GM21723 (cell line): ENCODE data around the gene EPHB2.

Experiments
- ATAC-seq: cut with Tn5 transposase; IDR thresholded peaks from one replicate; pipeline ENCODE4 v1.9.1; 2021; ENCODE audit warnings: mild to moderate bottlenecking, moderate library complexity; ENCODE audit not compliant: unreplicated experiment

The EPHB2 gene

DNA sequence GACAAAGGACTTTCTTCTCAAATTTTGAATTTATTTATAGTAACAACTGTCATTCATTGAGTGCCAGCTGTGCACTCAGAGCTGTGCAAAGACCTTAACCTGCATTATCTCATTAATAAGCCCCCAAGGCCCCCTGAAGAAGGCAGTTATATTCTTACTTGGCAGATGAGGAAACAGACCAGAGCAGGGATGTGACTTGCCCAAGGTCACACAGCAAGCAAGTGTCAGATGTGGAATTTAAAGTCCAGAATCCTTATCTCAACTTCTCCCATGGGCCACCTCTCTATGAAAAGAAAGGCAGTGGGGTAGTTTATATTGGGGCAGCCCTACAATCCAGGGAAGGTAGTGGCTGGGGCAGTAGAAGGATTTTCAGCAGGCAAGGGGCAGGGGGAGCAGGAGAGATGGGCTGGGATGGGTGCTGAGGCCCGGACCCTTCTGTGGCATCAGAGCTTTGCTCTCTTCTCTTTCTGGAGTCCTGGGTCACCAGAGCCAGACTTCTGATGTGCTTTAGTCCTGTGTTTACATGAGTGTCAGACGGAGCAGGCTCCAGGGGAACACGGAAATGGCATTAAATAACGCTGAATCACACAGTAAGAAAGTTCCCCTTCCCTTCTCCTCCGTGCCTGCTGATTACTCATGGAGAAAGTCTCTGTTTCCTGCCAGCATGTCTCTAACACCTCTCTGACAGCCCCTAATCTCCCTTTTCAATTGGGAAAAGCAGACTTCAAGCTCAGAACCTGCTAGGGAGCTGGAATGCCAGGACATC, 39.5 kb downstream of the EPHB2 start:
- no peak for ATAC-seq

DNA sequence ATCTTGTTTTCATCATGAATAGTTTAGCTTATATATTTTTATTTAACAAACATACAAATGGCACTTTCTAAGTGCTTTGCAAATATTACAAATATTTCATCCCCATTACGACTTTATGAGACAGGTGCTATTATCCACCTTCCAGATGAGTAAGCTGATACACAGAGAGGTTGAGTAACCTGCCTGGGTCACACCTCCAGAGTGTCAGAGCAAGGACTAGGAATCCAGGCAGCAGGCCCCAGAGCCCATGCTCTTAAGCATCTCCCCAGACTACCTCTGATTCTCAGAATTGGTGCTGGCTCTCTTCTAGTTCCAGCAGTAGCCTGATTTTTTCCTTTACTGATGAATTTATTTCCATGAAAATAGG, 40.0 kb downstream of the EPHB2 start:
- ATAC-seq, result no peak

DNA sequence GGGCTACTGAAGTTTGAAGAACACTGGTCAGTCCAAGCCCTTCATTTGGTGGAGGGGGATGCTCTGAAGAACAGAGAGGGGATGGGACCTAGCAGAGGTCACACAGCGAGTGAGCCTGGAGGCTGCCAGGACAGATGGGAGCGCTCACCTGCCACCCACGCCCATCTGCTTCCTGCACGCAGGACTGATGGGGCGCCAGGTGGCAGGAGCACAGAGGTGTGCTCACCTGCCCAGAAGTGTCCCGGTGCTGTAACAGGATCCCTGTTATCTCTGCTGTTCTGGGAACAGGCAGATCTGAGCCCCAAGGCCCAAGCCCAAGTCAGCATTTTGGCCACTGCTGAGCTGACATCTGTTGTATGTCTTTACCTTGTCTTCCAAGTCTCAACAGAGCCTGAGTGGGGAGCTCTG, 40.5 kb downstream of the EPHB2 start:
- ATAC-seq, result no peak

DNA sequence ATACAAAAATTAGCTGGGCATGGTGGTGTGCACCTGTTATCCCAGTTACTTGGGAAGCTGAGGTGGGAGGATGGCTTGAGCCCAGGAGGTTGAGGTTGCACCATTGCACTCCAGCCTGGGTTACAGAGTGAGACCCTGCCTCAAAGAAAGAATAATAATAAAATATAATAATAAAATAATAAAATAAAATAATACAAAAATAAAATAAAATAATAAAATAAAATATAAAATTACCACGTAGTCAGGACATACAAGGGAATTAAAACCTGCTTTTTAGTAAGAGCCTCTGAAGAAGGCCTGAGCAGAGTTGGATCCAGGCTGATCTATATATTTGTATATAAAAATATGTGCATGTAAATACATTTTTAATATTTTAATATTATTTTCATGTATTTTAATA, 41.7 kb downstream of the EPHB2 start:
- no peak for ATAC-seq

DNA sequence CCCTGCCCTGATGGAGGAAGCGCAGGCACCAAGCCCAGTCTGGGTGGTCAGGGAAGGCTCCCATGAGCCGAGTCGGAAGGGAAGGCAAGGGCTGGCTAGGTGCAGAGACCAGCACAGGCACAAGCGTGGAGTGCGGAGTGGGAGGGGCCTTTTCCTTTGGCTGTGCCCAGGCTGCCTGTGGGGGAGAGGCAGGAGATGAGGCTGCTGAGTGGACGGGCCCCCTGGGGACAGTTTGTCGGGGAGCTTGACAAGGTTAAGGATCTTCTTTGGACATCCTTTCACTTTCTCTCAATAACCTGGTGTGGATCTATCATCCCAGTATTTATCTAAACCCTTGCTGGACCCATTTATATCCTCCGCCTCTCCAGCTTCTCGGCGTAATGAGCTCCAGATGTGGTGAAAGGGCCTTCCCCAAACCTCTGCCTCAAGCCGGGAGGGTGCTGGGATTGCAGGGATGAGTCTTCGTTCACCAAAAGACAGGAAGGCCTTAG, 42.9 kb downstream of the EPHB2 start:
- no peak for ATAC-seq

DNA sequence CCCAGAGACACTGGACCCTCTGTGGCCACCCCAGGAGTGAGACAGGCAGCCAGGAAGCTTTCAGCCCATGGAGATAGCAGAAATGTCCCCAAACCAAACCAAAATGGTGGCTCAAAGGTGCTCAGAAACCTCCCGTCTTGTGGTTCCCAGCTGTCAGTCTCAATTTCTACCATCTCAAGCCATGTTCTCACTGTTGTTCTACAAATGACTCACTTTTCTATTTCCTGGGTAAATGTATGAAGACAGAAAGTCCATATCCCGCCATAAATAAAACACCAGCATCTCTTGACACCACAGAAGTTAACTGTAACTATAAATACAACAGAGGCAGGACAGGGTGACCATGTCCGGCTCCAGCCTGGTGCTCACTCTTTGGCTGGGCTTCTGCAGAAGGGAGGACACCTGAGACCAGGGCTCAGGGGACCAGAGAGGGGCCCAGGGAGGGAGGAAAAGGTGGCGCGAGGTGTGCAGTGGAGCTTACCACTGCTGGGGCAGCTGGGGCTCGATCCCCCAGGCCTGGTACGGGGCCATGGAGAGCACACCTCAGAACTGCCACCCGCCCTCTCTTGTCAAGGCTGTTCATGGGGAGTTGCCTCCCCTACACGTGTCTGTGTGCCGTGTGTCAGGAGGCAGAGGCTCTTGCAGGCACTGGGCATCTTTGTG, 43.6 kb downstream of the EPHB2 start:
- ATAC-seq, result peak; percentile 82

DNA sequence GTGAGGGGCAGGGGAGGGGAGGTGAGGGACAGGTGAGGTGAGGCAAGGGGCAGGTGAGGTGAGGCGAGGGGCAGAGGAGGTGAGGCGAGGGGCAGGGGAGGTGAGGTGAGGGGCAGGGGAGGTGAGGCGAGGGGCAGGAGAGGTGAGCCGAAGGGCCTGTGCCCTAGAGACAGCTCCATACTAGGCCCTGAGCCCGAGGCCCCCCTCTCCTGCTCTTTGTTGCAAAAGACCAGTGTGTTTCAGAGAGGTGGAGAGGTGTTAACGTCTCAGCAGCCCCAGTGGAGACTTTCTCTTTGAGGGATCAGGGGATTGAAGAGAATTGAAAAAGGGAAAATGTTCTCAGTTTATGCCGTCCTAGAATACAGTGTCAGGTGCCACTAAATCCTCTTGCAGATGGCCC, 44.2 kb downstream of the EPHB2 start:
- no peak for ATAC-seq

DNA sequence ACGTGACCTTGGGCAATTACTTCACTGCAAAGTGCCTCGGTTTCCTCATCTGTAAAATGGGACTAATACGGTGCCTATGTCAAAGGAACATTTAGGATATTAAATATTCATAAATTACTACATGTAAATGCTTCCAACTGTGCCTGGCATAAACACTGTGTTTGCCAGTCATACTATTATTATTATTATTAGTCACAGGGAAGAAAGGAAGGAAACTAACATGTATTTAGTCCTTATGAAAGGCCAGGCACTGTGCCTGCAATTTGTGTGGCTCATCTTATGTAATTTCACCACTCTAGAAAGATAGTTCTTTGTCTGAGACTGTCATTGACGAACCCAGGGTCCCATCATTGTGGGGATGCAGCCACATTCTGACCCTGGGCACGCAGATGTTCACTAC, 45.0 kb downstream of the EPHB2 start:
- no peak for ATAC-seq

DNA sequence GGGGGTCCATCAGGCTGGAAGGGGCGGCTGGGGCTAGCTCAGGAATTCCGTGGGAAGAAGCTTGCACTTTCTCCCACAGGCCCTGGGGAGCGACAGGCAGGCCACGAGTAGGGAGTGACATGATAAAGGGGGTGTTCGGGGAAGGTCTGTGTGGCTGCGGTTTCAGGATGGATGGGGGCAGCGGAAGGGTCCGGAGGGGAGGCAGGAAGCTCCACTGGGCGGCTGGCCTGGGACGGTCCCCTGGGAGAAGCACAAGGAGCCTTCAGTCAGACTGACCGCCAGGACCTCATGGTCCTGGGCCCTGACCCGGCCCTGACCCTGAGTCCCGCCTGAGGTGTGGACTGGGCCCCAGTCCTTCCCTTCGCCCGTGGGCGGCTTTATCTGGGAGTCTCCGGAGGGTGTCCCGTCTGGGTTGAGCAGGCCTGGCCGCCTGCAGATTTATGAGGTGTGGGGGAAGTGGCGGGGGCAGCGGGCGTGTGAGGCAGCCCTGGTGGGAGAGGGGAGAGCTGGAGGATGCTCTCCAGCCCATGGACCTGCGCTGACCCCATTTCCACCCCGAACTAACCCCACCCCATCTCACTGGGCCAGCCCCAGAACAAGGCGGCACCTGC, 45.6 kb downstream of the EPHB2 start:
- no peak for ATAC-seq

DNA sequence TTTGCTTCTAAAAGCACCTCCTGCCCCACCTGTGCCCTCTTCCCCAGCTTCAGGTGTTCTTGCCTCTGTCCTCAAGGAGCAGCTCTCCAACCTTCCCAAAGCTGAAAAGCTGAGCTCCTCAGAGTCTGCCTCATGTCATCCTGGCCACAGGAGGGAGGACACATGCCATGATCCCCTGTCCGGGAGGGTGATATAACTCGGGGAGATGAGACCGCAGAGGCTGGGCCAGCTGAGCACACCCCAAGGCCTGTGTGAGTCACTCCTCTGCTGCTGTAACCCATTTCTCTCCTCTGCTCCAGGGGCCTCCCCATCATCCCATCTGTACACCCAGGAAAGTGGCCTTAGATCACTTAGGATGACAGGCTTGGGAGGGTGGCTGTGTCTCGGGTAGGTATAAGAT, 49.8 kb downstream of the EPHB2 start:
- no peak for ATAC-seq

DNA sequence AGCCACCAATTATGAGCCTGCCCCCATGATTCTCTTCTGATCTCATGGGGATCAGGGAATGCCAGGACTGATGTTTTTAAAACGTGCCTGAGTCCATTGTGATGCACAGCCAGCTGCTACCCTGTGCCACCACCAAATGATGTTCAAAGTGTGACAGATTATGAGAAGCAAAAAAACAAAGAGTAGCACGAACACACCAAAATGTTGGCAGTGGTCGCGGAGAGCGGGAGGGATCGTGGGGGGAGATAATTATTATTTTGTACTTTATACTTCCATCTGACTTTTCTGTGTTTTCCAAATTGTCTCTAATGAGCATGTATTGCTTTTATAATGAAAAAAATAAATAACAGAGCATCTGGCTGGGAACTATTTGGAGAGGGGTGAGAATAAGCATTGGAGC, 50.5 kb downstream of the EPHB2 start:
- ATAC-seq, result no peak

DNA sequence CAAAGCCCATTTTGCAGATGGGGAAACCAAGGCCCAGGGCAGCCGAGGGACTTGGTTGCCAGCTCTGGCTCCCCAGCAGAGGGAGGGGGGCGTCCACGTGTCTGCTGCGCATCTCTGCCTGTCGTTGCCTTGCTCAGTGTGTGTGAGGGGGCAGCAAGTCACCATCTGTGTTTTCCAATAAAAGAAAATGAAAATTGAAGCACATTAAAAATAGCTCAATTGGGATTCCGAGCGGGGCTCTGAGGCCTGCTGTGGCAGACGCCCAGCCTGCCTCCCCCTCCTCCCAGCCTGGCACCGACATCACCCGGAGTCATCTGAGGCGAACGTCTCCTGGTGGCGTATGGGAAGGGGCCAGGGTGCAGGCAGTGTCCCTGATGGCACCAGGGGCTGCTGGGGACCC, 51.2 kb downstream of the EPHB2 start:
- ATAC-seq, result no peak

DNA sequence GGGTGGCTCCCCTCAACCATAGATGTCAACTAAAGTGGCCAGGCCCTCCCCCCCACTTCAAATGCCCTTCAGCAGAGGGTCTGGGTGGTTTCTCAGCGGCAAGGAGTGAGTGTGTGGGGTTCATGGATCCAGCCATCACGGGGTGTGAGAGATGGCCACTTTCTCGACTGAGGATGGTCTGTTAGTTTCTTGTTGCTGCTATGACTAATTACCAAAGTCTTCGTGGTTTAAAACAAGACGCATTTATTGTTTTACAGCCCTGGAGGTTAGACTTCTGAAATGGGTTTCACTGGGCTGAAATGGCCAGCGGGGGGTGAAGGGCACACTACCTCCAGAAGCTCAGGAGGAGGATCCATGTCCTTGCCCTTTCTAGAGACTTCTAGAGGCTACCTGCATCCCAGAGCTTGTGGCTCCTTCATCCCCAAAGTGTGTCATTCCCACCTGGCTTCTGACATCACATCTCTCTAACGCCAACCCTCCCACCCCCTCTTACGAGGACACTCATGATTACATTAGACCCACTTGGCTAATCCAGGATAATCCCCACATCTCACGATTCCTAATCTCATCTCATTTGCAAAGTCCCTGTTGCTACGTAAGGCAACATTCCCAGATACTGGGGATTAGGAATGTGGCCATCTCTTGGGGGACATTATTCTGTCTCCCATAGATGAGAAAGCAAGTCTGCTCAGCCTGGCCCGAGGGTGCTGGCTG, 53.0 kb downstream of the EPHB2 start:
- ATAC-seq, result peak; percentile 59

DNA sequence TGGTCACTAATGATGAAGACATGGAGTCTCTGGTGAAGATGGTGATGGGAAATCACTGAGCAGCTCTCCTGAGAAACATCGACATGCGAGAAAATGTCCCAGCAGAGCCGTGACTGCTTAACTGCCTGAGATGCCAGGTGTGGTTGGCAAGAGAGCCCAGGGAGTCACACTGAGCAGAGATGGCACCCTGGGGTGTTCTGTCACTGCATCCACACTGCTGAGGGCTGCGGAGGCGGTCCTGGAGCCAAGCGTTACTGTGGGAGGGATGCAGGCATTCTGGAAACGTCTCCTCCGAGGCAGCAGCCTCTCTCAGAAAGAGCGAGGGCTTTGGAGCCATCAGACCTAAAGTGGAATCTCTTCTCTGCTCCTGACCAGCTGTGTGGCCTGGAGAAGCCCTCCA, 57.2 kb downstream of the EPHB2 start:
- no peak for ATAC-seq

DNA sequence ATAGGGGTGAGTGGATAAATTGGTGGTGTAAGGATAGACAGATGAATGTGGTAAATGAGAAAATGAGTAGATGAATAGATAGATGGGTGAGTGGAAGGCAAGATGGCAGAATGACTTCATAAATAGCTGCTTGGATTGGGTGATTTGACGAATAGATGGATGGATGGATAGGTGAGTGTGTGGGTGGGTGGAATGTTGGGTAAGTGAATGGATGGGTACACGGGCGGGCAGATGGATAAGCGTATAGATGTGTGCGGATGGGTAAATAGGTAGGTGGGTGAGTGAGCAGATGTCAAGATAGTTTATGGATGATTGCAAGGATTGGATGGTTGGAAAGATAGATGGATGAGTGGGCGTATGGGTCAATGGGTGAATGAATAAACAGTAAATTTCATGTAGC, 59.3 kb downstream of the EPHB2 start:
- no peak for ATAC-seq

DNA sequence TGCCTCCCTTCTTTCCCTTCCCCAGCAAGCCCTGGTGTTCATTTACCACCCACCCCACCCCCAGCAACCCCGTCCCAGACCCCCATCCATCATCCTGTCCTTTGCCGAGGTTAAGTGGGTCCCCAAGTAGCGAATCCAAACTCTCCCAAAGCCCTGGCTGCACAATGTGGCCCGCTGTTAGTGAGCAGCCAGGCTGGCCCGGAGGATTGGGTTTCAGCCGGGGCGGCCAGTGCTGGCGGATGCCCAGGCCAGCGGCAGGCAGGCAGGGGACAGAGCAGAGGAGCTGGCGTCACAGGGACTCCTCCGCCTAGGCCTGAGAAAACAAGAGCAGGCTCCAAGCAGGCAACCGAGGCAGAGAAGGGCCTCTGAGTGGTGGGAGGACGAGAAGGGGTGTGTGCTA, 61.4 kb downstream of the EPHB2 start:
- ATAC-seq, result no peak

DNA sequence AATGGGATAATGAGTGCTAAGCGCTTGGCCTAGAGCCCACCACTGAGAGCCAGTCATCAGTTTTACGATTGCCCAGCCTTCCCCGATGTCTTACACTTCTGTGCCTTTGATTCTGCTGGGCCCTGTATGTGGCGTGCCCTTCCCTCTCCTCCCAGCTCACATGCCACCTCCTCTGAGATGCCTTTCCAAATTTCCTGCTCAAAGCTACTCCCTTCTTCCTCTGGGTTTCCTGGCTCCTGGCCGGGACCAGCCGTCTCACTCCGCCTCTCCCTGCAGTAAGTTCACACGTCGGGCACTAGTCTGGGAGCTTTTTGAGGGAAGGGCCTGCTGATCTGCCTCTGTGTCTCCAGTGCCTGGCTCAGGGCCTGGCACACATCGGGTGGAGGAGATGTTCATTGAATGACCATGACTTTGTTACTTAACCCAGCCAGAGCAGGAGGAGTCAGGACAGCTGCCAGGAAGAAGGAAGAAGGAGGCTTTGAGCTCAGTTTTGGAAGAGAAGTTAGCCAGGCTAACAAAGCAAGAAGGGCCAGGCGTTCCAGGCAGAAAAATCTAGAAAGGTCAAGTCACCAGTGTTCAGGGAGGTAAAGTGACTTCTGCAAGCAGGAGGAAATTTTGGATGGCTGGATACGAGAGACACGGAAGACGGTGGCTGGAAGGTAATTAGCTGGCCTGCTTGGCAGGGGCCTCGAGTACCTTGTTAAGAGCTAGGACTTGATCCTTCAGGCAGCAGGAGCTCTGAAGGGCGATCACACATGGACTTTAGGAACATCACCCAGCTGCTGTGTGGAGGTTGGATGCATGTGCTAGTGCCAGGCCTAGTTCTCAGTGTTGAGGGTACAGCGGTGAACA, 63.6 kb downstream of the EPHB2 start:
- no peak for ATAC-seq

DNA sequence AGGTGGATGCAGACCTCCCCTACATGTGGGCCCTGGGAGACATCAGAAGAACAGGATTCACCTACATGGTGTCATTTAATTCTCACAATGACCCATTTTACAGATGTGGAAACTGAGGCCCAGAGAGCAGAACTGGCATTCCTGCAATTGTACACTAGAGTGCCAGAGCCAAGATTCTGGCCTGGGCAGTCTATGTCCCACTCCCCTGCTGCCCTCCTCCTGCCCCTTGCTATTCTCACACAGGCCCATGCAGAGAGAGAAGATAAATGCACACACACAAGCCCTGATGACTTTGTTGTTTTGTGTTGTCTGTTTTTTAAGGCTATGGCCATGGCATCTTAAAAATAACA, 64.2 kb downstream of the EPHB2 start:
- no peak for ATAC-seq

DNA sequence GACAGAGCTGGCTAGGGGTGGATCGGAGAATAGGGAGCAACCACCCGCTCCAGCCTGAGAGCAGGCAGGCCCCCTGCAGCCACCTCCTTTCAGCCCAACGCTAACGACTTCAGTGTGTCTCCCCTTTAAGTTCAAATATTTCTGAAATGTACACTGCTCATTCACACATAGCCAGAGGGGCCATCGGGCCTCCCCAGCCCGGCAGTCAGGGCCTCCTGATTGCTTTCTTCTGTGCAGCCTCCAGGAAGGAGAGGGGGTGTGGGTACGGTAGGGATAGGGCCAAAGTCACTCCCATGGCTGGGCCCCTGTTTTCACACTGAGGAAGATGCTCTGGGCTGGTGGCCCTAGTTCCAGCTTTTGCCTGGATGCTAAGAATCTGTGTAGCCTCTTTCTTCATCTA, 64.8 kb downstream of the EPHB2 start:
- ATAC-seq, result no peak

DNA sequence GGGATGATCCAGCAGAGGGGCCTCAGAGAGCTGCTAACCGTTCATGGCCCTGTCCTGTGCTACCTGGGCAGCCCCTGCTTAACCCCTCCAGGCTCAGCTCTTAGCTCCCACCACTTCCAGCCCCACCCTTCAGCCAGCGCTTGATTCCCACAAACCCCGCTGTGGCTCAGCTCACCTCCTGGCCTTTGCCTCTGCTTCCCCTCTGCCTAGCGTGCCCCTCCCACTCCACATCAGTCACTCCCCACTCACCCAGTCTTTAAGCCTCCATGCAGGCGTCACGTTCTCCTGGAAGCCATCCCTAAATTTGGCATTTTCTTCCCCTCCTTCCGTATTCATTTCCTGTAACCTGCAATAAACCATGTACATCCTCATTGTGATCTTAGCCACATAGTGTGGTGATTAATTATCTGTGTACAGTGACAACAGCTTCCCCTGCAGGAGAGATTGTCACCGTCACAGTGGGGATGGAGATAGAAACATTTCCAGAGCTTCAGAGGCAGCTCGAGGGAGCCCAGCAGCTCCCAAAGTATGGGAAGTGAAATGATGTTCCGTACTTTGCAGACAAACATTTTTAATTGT, 65.5 kb downstream of the EPHB2 start:
- ATAC-seq, result no peak
